ENCODE measurements around the gene TECPR1.

Gene TECPR1

GRCh38 chr7:98210513-98211220 lies 41.4 kb downstream of the TECPR1 start:
- no peak for DNase-seq (ENCODE audit: low spot score)

GRCh38 chr7:98209166-98209920 lies 42.7 kb downstream of the TECPR1 start:
- DNase-seq (ENCODE audit: low spot score): no peak

- DNase-seq (ENCODE audit: low spot score): no peak
These were observed 45.3 kb downstream of the TECPR1 start for GRCh38 chr7:98206451-98207330.

- DNase-seq (ENCODE audit: low spot score): no peak
These were observed 46.7 kb downstream of the TECPR1 start for GRCh38 chr7:98205162-98205845.

GRCh38 chr7:98204670-98205069 lies 47.4 kb downstream of the TECPR1 start:
- DNase-seq (ENCODE audit: low spot score): no peak

- no peak for DNase-seq (ENCODE audit: low spot score)
These were observed 47.9 kb downstream of the TECPR1 start for GRCh38 chr7:98203964-98204605.

GRCh38 chr7:98203261-98203963 lies 48.6 kb downstream of the TECPR1 start:
- DNase-seq (ENCODE audit: low spot score): no peak

GRCh38 chr7:98202367-98203195 lies 49.5 kb downstream of the TECPR1 start:
- DNase-seq (ENCODE audit: low spot score): no peak

- no peak for DNase-seq (ENCODE audit: low spot score)
These were observed 51.7 kb downstream of the TECPR1 start for GRCh38 chr7:98200364-98200763.

- no peak for DNase-seq (ENCODE audit: low spot score)
These were observed 52.9 kb downstream of the TECPR1 start for GRCh38 chr7:98199131-98199530.

GRCh38 chr7:98196706-98197605 lies 55.1 kb downstream of the TECPR1 start:
- no peak for DNase-seq (ENCODE audit: low spot score)

GRCh38 chr7:98194672-98195457 lies 57.2 kb downstream of the TECPR1 start:
- no peak for DNase-seq (ENCODE audit: low spot score)

GRCh38 chr7:98194186-98194585 lies 57.8 kb downstream of the TECPR1 start:
- no peak for DNase-seq (ENCODE audit: low spot score)

GRCh38 chr7:98193474-98194180 lies 58.4 kb downstream of the TECPR1 start:
- DNase-seq (ENCODE audit: low spot score): no peak

GRCh38 chr7:98192781-98193457 lies 59.1 kb downstream of the TECPR1 start:
- DNase-seq (ENCODE audit: low spot score): no peak

- DNase-seq (ENCODE audit: low spot score): no peak
These were observed 60.2 kb downstream of the TECPR1 start for GRCh38 chr7:98191668-98192431.
